Astrocyte (in vitro differentiated cells and primary cell): ENCODE data around the gene EFNA2. TPM values are rescaled to one million over a fixed set of nuclear protein-coding genes. Genes with fewer than 3 reads are reported as not detected.
"Not testable (repeated sequence)": the region's sequence is repeated elsewhere in the genome, so short reads cannot be mapped to it uniquely, and the experiment has no call there.

Experiments
- DNase-seq: peaks from one replicate; pipeline ENCODE4 v3.0.0-alpha.2; 2010; ENCODE audit warnings: low read depth
- FAIRE-seq: peaks from 2 replicates; lab custom pipeline; 2011; peaks lifted over from hg19 to GRCh38; lab: Jason Lieb, UNC
- H2AFZ ChIP-seq: 2 replicates; pipeline ENCODE4 v1.6.0; 2012; ENCODE audit warnings: low read depth, low read length, inconsistent platforms
- H3K27ac ChIP-seq: 2 replicates; pipeline ENCODE4 v1.5.1; 2011; ENCODE audit warnings: low read depth, low read length, inconsistent platforms
- H3K27me3 ChIP-seq: 2 replicates; pipeline ENCODE4 v1.6.0; 2011; ENCODE audit warnings: low read length, inconsistent platforms; ENCODE audit not compliant: insufficient read depth
- H3K36me3 ChIP-seq: 2 replicates; pipeline ENCODE4 v1.5.1; 2011; ENCODE audit warnings: low read length, inconsistent platforms; ENCODE audit not compliant: insufficient read depth
- H3K4me1 ChIP-seq: 2 replicates; pipeline ENCODE4 v1.5.1; 2011; ENCODE audit warnings: low read length, inconsistent platforms; ENCODE audit not compliant: insufficient read depth
- H3K4me2 ChIP-seq: 2 replicates; pipeline ENCODE4 v1.6.0; 2012; ENCODE audit warnings: low read length, inconsistent platforms
- H3K4me3 ChIP-seq: 2 replicates; pipeline ENCODE4 v1.5.1; 2011; ENCODE audit warnings: low read depth, mild to moderate bottlenecking, low read length, inconsistent platforms; ENCODE audit not compliant: insufficient read depth
- H3K79me2 ChIP-seq: 2 replicates; pipeline ENCODE4 v1.6.0; 2012; ENCODE audit warnings: mild to moderate bottlenecking, low read length, inconsistent platforms; ENCODE audit not compliant: insufficient read depth
- H3K9ac ChIP-seq: 2 replicates; pipeline ENCODE4 v1.6.0; 2012; ENCODE audit warnings: mild to moderate bottlenecking, low read length, inconsistent platforms
- H3K9me3 ChIP-seq: 2 replicates; pipeline ENCODE4 v1.5.1; 2012; ENCODE audit warnings: low read depth, mild to moderate bottlenecking, low read length, inconsistent platforms; ENCODE audit not compliant: insufficient read depth
- H4K20me1 ChIP-seq: 2 replicates; pipeline ENCODE4 v1.6.0; 2012; ENCODE audit warnings: low read length, inconsistent platforms; ENCODE audit not compliant: insufficient read depth
- H3K27ac Mint-ChIP-seq: one replicate; pipeline ENCODE4 v1.8.0; 2021; ENCODE audit warnings: mild to moderate bottlenecking, mixed read lengths; ENCODE audit not compliant: unreplicated experiment
- H3K27me3 Mint-ChIP-seq: one replicate; pipeline ENCODE4 v1.8.0; 2021; ENCODE audit warnings: low read depth, mixed read lengths; ENCODE audit not compliant: unreplicated experiment
- H3K36me3 Mint-ChIP-seq: one replicate; pipeline ENCODE4 v1.8.0; 2021; ENCODE audit warnings: low read depth, mixed read lengths; ENCODE audit not compliant: unreplicated experiment
- H3K4me1 Mint-ChIP-seq: one replicate; pipeline ENCODE4 v1.8.0; 2021; ENCODE audit warnings: low read depth, mixed read lengths; ENCODE audit not compliant: unreplicated experiment
- H3K4me3 Mint-ChIP-seq: one replicate; pipeline ENCODE4 v1.8.0; 2021; ENCODE audit warnings: mild to moderate bottlenecking, moderate library complexity, mixed read lengths; ENCODE audit not compliant: unreplicated experiment
- H3K9me3 Mint-ChIP-seq: one replicate; pipeline ENCODE4 v1.8.0; 2021; ENCODE audit warnings: mild to moderate bottlenecking, mixed read lengths; ENCODE audit not compliant: unreplicated experiment
- CTCF ChIP-seq: IDR thresholded peaks from 2 replicates; pipeline ENCODE4 v1.5.1; 2011; ENCODE audit warnings: low read depth, mild to moderate bottlenecking, inconsistent platforms, low read length, moderate library complexity; ENCODE audit not compliant: insufficient read depth
- EZH2 ChIP-seq: IDR thresholded peaks from 2 replicates; pipeline ENCODE4 v1.6.1; 2012; ENCODE audit warnings: mild to moderate bottlenecking, low read length, inconsistent platforms; ENCODE audit not compliant: insufficient read depth
- total RNA-seq: library from RNA; stranded (reverse); gene quantifications from 2 replicates; pipeline ENCODE4 v1.2.1, GENCODE V29; 2021

EFNA2 gene
- total RNA-seq, 1 donor from 2014 or later = 8.4 TPM

GRCh38 chr19:1304197-1304924 is 18.7 kb downstream of the EFNA2 start:
- Histone ChIP-seq H3K9ac (no peak overlapping the region), H3K27ac (no peak overlapping the region), H3K4me2 (no peak overlapping the region), H4K20me1 (no peaks in the 10 kb centered on the region), H3K9me3 (no peaks in the 10 kb centered on the region), H3K36me3 (no peaks in the 10 kb centered on the region), H3K79me2 (no peaks in the 10 kb centered on the region), H3K27me3 (peaks cover 4% of the 10 kb centered on the region), H3K4me3 (no peak overlapping the region), H2AFZ (no peak overlapping the region), H3K4me1 (no peaks in the 10 kb centered on the region)
- H3K4me1 Mint-ChIP-seq = no peaks in the 10 kb centered on the region
- H3K9me3 Mint-ChIP-seq = no peaks in the 10 kb centered on the region
- H3K27ac Mint-ChIP-seq = no peak overlapping the region
- no peak for TF ChIP-seq EZH2
- no peak for TF ChIP-seq CTCF
- FAIRE-seq (no peak), DNase-seq (no peak)
- H3K36me3 Mint-ChIP-seq = no peaks in the 10 kb centered on the region
- H3K4me3 Mint-ChIP-seq = no peak overlapping the region
- H3K27me3 Mint-ChIP-seq = peaks cover 2% of the 10 kb centered on the region

GRCh38 chr19:1305354-1305753 is 19.7 kb downstream of the EFNA2 start:
- H3K4me2 ChIP-seq, H2AFZ ChIP-seq, H3K9me3 Mint-ChIP-seq, H3K36me3 ChIP-seq, H3K4me1 Mint-ChIP-seq, H3K36me3 Mint-ChIP-seq, H3K27me3 Mint-ChIP-seq, H3K27ac Mint-ChIP-seq, FAIRE-seq, H3K4me3 ChIP-seq, H3K4me3 Mint-ChIP-seq, H3K27ac ChIP-seq, H3K79me2 ChIP-seq, H3K4me1 ChIP-seq, H4K20me1 ChIP-seq, DNase-seq, H3K9ac ChIP-seq, H3K27me3 ChIP-seq, H3K9me3 ChIP-seq: not testable (repeated sequence)

GRCh38 chr19:1307320-1307719 is 21.6 kb downstream of the EFNA2 start:
- Mint-ChIP-seq H3K4me3 (no peak overlapping the region), H3K4me1 (no peaks in the 10 kb centered on the region), H3K27me3 (peaks cover 2% of the 10 kb centered on the region), H3K36me3 (no peaks in the 10 kb centered on the region), H3K9me3 (no peaks in the 10 kb centered on the region), H3K27ac (no peak overlapping the region)
- TF ChIP-seq EZH2 (no peak), CTCF (no peak)
- no peak overlapping the region for H3K27ac ChIP-seq
- no peak for FAIRE-seq
- H3K4me3 ChIP-seq = no peak overlapping the region
- no peaks in the 10 kb centered on the region for H4K20me1 ChIP-seq
- no peak for DNase-seq
- H3K27me3 ChIP-seq = peaks cover 4% of the 10 kb centered on the region
- H3K4me2 ChIP-seq = no peak overlapping the region
- no peaks in the 10 kb centered on the region for H3K79me2 ChIP-seq
- no peaks in the 10 kb centered on the region for H3K9me3 ChIP-seq
- no peaks in the 10 kb centered on the region for H3K4me1 ChIP-seq
- H3K9ac ChIP-seq = no peak overlapping the region
- H2AFZ ChIP-seq = no peak overlapping the region
- H3K36me3 ChIP-seq = no peaks in the 10 kb centered on the region
